Erythroblast (primary cell): Measurements from ENCODE around the gene TGFA.

Experiments used
- GATA1 ChIP-seq: IDR thresholded peaks from 2 replicates; pipeline ENCODE4 v1.6.1; 2011; ENCODE audit warnings: low read depth, mild to moderate bottlenecking, control low read depth, low read length, moderate library complexity
- POLR2A ChIP-seq: IDR thresholded peaks from 2 replicates; pipeline ENCODE4 v1.6.1; 2011; ENCODE audit warnings: mild to moderate bottlenecking, low read length

- no peak for TF ChIP-seq POLR2A
- TF ChIP-seq GATA1: no peak
Measured at GRCh38 chr2:70551167-70551566, 2.5 kb downstream of the TGFA start.
